GM12891 (cell line): Measurements from ENCODE around the gene HELZ2.

Experiments
- DNase-seq: peaks from one replicate; pipeline ENCODE4 v3.0.0; 2011; ENCODE audit warnings: low spot score; ENCODE audit not compliant: insufficient read length
- FAIRE-seq: peaks from 2 replicates; lab custom pipeline; 2011; peaks lifted over from hg19 to GRCh38; lab: Jason Lieb, UNC
- PAX5 ChIP-seq: IDR thresholded peaks from 2 replicates; pipeline ENCODE4 v1.6.1; 2011; ENCODE audit warnings: low read length, moderate library complexity, mild to moderate bottlenecking; ENCODE audit not compliant: insufficient read depth, severe bottlenecking
- POLR2A ChIP-seq: IDR thresholded peaks from 2 replicates; pipeline ENCODE4 v1.6.1; 2011; ENCODE audit warnings: low read depth, low read length, control low read depth
- POLR2AphosphoS5 ChIP-seq: IDR thresholded peaks from 2 replicates; pipeline ENCODE4 v1.6.1; 2011; ENCODE audit warnings: low read depth, low read length, control low read depth
- POU2F2 ChIP-seq: IDR thresholded peaks from 2 replicates; pipeline ENCODE4 v1.6.1; 2011; ENCODE audit warnings: low read depth, mild to moderate bottlenecking, control low read depth, low read length, moderate library complexity
- SPI1 ChIP-seq: IDR thresholded peaks from 2 replicates; pipeline ENCODE4 v1.6.1; 2011; ENCODE audit warnings: low read depth, low read length, control low read depth
- TAF1 ChIP-seq: IDR thresholded peaks from 2 replicates; pipeline ENCODE4 v1.6.1; 2011; ENCODE audit warnings: low read depth, low read length, control low read depth

The HELZ2 gene

GRCh38 chr20:63596423-63596822 is 22.4 kb upstream of the HELZ2 start:
- no peak for FAIRE-seq
- TF ChIP-seq SPI1 (no peak), PAX5 (no peak), TAF1 (no peak), POU2F2 (no peak), POLR2AphosphoS5 (no peak), POLR2A (no peak)
- no peak for DNase-seq

GRCh38 chr20:63595416-63596127 is 21.5 kb upstream of the HELZ2 start:
- TF ChIP-seq TAF1, result no peak
- FAIRE-seq, result no peak

GRCh38 chr20:63594043-63594561 is 20.1 kb upstream of the HELZ2 start:
- FAIRE-seq, result no peak
- no peak for DNase-seq
- TF ChIP-seq PAX5 (no peak), POLR2A (no peak), TAF1 (no peak), POLR2AphosphoS5 (no peak), POU2F2 (no peak), SPI1 (no peak)

More at GRCh38 chr20:63595416-63596127, 21.5 kb upstream of the HELZ2 start:
- no peak for DNase-seq

GRCh38 chr20:63592661-63593060 is 18.6 kb upstream of the HELZ2 start:
- TF ChIP-seq POLR2AphosphoS5, result no peak
- no peak for TF ChIP-seq SPI1
- TF ChIP-seq TAF1, result no peak
- TF ChIP-seq POU2F2, result no peak
- no peak for TF ChIP-seq PAX5
- no peak for TF ChIP-seq POLR2A
- FAIRE-seq (no peak), DNase-seq (no peak)

GRCh38 chr20:63591786-63592355 is 17.8 kb upstream of the HELZ2 start:
- DNase-seq (no peak), FAIRE-seq (no peak)
- no peak for TF ChIP-seq TAF1

GRCh38 chr20:63591147-63591533 is 17.1 kb upstream of the HELZ2 start:
- DNase-seq (no peak), FAIRE-seq (peak; percentile 13)
- TF ChIP-seq POLR2AphosphoS5, result no peak
- TF ChIP-seq PAX5, result no peak
- no peak for TF ChIP-seq TAF1
- no peak for TF ChIP-seq POU2F2
- TF ChIP-seq SPI1, result no peak
- TF ChIP-seq POLR2A, result no peak

GRCh38 chr20:63590218-63591146 is 16.4 kb upstream of the HELZ2 start:
- no peak for FAIRE-seq
- TF ChIP-seq PAX5 (no peak), SPI1 (no peak), POLR2AphosphoS5 (no peak), TAF1 (no peak), POU2F2 (no peak), POLR2A (no peak)
- no peak for DNase-seq

- no peak for TF ChIP-seq POLR2A
- TF ChIP-seq TAF1, result no peak
- no peak for TF ChIP-seq POLR2AphosphoS5
- TF ChIP-seq SPI1, result no peak
- no peak for TF ChIP-seq POU2F2
- no peak for TF ChIP-seq PAX5
- FAIRE-seq, result no peak
- DNase-seq, result no peak
Observed at GRCh38 chr20:63589261-63590217, 15.5 kb upstream of the HELZ2 start.

GRCh38 chr20:63588641-63589041 is 14.6 kb upstream of the HELZ2 start:
- no peak for FAIRE-seq
- DNase-seq, result no peak
- TF ChIP-seq POU2F2 (no peak), POLR2A (no peak), TAF1 (no peak), SPI1 (no peak), POLR2AphosphoS5 (no peak), PAX5 (no peak)
